Osteoblast (primary cell): ENCODE measurements around the gene FGF1. TPM values are rescaled to one million over a fixed set of nuclear protein-coding genes. Genes with fewer than 3 reads are reported as not detected.

Experiments used
- DNase-seq: peaks from one replicate; pipeline ENCODE4 v3.0.0; 2011; ENCODE audit warnings: low spot score, mixed read lengths; ENCODE audit not compliant: insufficient read length; ENCODE audit errors: missing footprints
- H2AFZ ChIP-seq: 2 replicates; pipeline ENCODE4 v1.6.0; 2011; ENCODE audit warnings: mild to moderate bottlenecking, low read length
- H3K27ac ChIP-seq: 2 replicates; pipeline ENCODE4 v1.5.1; 2011; ENCODE audit warnings: mild to moderate bottlenecking, low read depth, low read length, moderate library complexity
- H3K27me3 ChIP-seq: 2 replicates; pipeline ENCODE4 v1.6.0; 2012; ENCODE audit warnings: mild to moderate bottlenecking, control low read depth, inconsistent platforms, low read length, moderate library complexity; ENCODE audit not compliant: insufficient read depth
- H3K36me3 ChIP-seq: 2 replicates; pipeline ENCODE4 v1.5.1; 2011; ENCODE audit warnings: mild to moderate bottlenecking, low read length, control low read depth, moderate library complexity; ENCODE audit not compliant: insufficient read depth
- H3K4me1 ChIP-seq: 2 replicates; pipeline ENCODE4 v1.5.1; 2011; ENCODE audit warnings: mild to moderate bottlenecking, low read length, control low read depth, moderate library complexity; ENCODE audit not compliant: insufficient read depth
- H3K4me2 ChIP-seq: 2 replicates; pipeline ENCODE4 v1.6.0; 2011; ENCODE audit warnings: mild to moderate bottlenecking, low read length; ENCODE audit not compliant: insufficient read depth
- H3K4me3 ChIP-seq: fragments of 200-600 bp; sonication (generic); 3 replicates; pipeline ENCODE4 v1.5.1; 2012; ENCODE audit warnings: mild to moderate bottlenecking, low read length, inconsistent platforms; ENCODE audit not compliant: insufficient read depth
- H3K79me2 ChIP-seq: 2 replicates; pipeline ENCODE4 v1.6.0; 2012; ENCODE audit warnings: mild to moderate bottlenecking, low read length, control low read depth, inconsistent platforms; ENCODE audit not compliant: insufficient read depth
- H3K9me3 ChIP-seq: 2 replicates; pipeline ENCODE4 v1.5.1; 2011; ENCODE audit warnings: low read depth, low read length, control low read depth
- H4K20me1 ChIP-seq: 2 replicates; pipeline ENCODE4 v1.6.0; 2012; ENCODE audit warnings: mild to moderate bottlenecking, low read length, control low read depth; ENCODE audit not compliant: insufficient read depth
- total RNA-seq: library from RNA; depleted of rRNA; stranded (reverse); fragments of >200 nt; gene quantifications from 2 replicates; pipeline ENCODE4 v1.2.3, GENCODE V29; 2012
- TF ChIP-seq, protein P1 (sequence below): IDR thresholded peaks from 2 replicates; pipeline ENCODE4 v1.5.1; 2011; ENCODE audit warnings: mild to moderate bottlenecking, low read depth, low read length, moderate library complexity; ENCODE audit errors: extremely low read depth

Gene FGF1
- total RNA-seq, 1 donor: 4.3 TPM

DNA sequence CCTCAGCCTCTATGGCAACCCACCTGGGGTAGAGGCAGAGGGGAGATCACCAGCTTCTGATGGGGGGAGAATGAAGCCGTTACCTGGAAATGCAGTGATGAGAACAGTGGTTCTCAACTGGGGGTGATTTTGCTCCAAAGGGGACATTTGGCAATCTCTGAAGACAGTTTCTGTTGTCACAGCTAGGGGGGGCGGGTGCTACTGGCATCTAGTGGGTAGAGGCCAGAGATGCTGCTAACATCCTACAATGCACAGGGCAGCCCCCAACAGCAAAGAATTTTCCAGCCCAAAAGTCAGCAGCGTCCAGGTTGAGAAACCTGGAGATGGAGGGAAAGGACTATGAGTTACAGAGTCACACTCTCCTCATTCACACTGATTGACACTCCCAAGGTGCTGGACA is 84.5 kb downstream of the FGF1 start:
- peak overlapping the region; percentile 89 for H3K4me2 ChIP-seq
- peaks cover 33% of the 10 kb centered on the region for H3K4me1 ChIP-seq

GRCh38 chr5:142600611-142601358 is 85.1 kb downstream of the FGF1 start:
- no peak for DNase-seq
- no peaks in the 10 kb centered on the region for H3K9me3 ChIP-seq
- peak overlapping the region; percentile 69 for H2AFZ ChIP-seq
- peak overlapping the region; percentile 89 for H3K4me2 ChIP-seq
- no peaks in the 10 kb centered on the region for H3K27me3 ChIP-seq
- peak overlapping the region; percentile 58 for H3K27ac ChIP-seq
- peak overlapping the region; percentile 67 for H3K4me3 ChIP-seq
- TF ChIP-seq, protein P1, sequence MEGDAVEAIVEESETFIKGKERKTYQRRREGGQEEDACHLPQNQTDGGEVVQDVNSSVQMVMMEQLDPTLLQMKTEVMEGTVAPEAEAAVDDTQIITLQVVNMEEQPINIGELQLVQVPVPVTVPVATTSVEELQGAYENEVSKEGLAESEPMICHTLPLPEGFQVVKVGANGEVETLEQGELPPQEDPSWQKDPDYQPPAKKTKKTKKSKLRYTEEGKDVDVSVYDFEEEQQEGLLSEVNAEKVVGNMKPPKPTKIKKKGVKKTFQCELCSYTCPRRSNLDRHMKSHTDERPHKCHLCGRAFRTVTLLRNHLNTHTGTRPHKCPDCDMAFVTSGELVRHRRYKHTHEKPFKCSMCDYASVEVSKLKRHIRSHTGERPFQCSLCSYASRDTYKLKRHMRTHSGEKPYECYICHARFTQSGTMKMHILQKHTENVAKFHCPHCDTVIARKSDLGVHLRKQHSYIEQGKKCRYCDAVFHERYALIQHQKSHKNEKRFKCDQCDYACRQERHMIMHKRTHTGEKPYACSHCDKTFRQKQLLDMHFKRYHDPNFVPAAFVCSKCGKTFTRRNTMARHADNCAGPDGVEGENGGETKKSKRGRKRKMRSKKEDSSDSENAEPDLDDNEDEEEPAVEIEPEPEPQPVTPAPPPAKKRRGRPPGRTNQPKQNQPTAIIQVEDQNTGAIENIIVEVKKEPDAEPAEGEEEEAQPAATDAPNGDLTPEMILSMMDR: no peak
- no peaks in the 10 kb centered on the region for H3K79me2 ChIP-seq
- H3K4me1 ChIP-seq: peaks cover 33% of the 10 kb centered on the region
- H3K36me3 ChIP-seq: no peaks in the 10 kb centered on the region
- no peaks in the 10 kb centered on the region for H4K20me1 ChIP-seq

More for the DNA sequence above, 84.5 kb downstream of the FGF1 start:
- Histone ChIP-seq H3K9me3 (no peaks in the 10 kb centered on the region), H3K27ac (peak overlapping the region; percentile 58), H3K79me2 (no peaks in the 10 kb centered on the region), H4K20me1 (no peaks in the 10 kb centered on the region), H3K4me3 (peak overlapping the region; percentile 67), H3K27me3 (no peaks in the 10 kb centered on the region), H3K36me3 (no peaks in the 10 kb centered on the region), H2AFZ (no peak overlapping the region)
- TF ChIP-seq, protein P1: peak; percentile 40
- no peak for DNase-seq

DNA sequence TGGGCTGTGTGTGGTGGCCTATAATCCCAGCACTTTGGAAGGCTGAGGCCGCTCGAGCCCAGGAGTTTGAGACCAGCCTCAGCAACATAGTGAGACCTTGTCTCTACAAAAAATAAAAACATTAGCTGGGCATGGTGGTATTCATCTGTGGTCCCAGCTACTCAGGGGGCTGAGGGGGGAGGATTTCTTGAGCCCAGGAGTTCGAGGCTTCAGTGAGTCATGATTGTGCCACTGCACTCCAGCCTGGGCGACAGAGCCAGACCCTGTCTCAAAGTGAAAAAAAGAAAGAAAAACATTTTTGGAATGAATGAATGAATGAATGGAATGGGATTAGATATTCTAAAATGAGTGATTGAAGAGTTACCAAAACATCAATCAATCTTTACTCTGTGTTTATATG is 85.8 kb downstream of the FGF1 start:
- no peak for DNase-seq
- Histone ChIP-seq H3K36me3 (no peaks in the 10 kb centered on the region), H2AFZ (peak overlapping the region; percentile 69), H3K79me2 (no peaks in the 10 kb centered on the region), H3K9me3 (no peaks in the 10 kb centered on the region), H3K4me2 (peak overlapping the region; percentile 89), H3K4me1 (peaks cover 33% of the 10 kb centered on the region), H4K20me1 (no peaks in the 10 kb centered on the region), H3K4me3 (peak overlapping the region; percentile 67), H3K27ac (peak overlapping the region; percentile 58), H3K27me3 (no peaks in the 10 kb centered on the region)
- TF ChIP-seq, protein P1: no peak

DNA sequence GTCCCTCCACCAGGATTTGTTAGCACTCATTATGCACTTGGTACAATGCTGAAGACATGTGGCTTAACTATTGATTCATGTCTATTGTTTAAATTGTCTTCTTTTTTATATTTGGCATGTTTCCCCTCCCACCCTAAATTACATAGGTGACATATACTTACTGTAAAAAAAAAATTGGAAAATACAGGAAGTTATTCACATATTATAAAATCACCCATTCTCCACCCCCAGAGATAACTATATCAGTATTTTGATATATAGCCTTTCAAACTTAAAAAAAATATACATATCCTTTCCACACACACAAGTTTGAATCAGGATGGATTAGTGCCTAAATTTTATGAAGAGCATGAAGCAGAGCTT is 87.6 kb downstream of the FGF1 start:
- peaks cover 33% of the 10 kb centered on the region for H3K4me1 ChIP-seq
- DNase-seq: no peak
- no peak overlapping the region for H3K4me3 ChIP-seq
- H2AFZ ChIP-seq: no peak overlapping the region
- peak overlapping the region; percentile 63 for H3K4me2 ChIP-seq
- peak overlapping the region; percentile 60 for H3K27ac ChIP-seq
- H4K20me1 ChIP-seq: no peaks in the 10 kb centered on the region
- H3K36me3 ChIP-seq: no peaks in the 10 kb centered on the region
- no peaks in the 10 kb centered on the region for H3K79me2 ChIP-seq
- TF ChIP-seq, protein P1: no peak
- H3K27me3 ChIP-seq: no peaks in the 10 kb centered on the region
- H3K9me3 ChIP-seq: no peaks in the 10 kb centered on the region
